Spleen (tissue), 11 donors: Measurements from ENCODE around the gene SLC43A1. TPM values are rescaled to one million over a fixed set of nuclear protein-coding genes. Genes with fewer than 3 reads are reported as not detected.
A peak's percentile ranks its signal among the peaks of the same experiment; 100 is the strongest.

Source experiments
- DNase-seq: peaks from one replicate; pipeline ENCODE4 v3.0.0-alpha.2; 2020
- H3K27ac ChIP-seq, 8 donors: fragments of 200-600 bp; sonication (generic) in 7 of 8; 1 replicate in 4 of 8; 2 replicates in 4 of 8; pipeline versions ENCODE4 v1.5.0 to v1.8.0; 2016 to 2021; ENCODE audit warnings: inconsistent platforms in 4 of 8, mild to moderate bottlenecking in 4 of 8, moderate library complexity in 1 of 8
- H3K27me3 ChIP-seq, 7 donors: fragments of 200-600 bp; sonication (generic) in 6 of 7; replicated peaks in 1 of 7; 1 replicate in 4 of 7; 2 replicates in 3 of 7; pipeline versions ENCODE4 v1.5.0 to v1.8.0; 2016 to 2021; ENCODE audit warnings: inconsistent platforms in 3 of 7, mild to moderate bottlenecking in 1 of 7
- H3K36me3 ChIP-seq, 6 donors: fragments of 200-600 bp; sonication (generic) in 5 of 6; 1 replicate in 4 of 6; 2 replicates in 2 of 6; pipeline versions ENCODE4 v1.5.0 to v1.8.0; 2016 to 2021; ENCODE audit warnings: inconsistent platforms in 2 of 6
- H3K4me1 ChIP-seq, 6 donors: fragments of 200-600 bp; sonication (generic) in 5 of 6; 1 replicate in 3 of 6; 2 replicates in 3 of 6; pipeline versions ENCODE4 v1.5.0 to v1.8.0; 2016 to 2021; ENCODE audit warnings: inconsistent platforms in 3 of 6
- H3K4me3 ChIP-seq, 8 donors: fragments of 200-600 bp; sonication (generic) in 7 of 8; 1 replicate in 4 of 8; 2 replicates in 4 of 8; pipeline versions ENCODE4 v1.5.0 to v1.8.0; 2016 to 2021; ENCODE audit warnings: inconsistent platforms in 4 of 8, mild to moderate bottlenecking in 4 of 8, moderate library complexity in 2 of 8
- H3K9me3 ChIP-seq, 8 donors: fragments of 200-600 bp; sonication (generic) in 7 of 8; 1 replicate in 4 of 8; 2 replicates in 4 of 8; pipeline versions ENCODE4 v1.5.0 to v1.8.0; 2016 to 2021; ENCODE audit warnings: inconsistent platforms in 4 of 8
- CTCF ChIP-seq, 11 experiments: fragments of 200-600 bp in 7 of 11; fragments of 450-650 bp in 4 of 11; sonication (generic) in 4 of 11; IDR thresholded peaks in 8 of 11; conservative IDR thresholded peaks in 3 of 11; 1 replicate in 7 of 11; 2 replicates in 4 of 11; pipeline versions ENCODE4 v1.4.0 to v1.8.0; 2016 to 2021; ENCODE audit warnings: antibody characterized with exemption in 11 of 11, inconsistent platforms in 4 of 11, mild to moderate bottlenecking in 1 of 11
- POLR2A ChIP-seq, 3 donors: fragments of 450-650 bp; IDR thresholded peaks; one replicate each; pipeline ENCODE4 v1.5.1; 2017; ENCODE audit warnings: antibody characterized with exemption in 3 of 3, mild to moderate bottlenecking in 1 of 3
- POLR2AphosphoS5 ChIP-seq, 3 donors: sonication (generic); formaldehyde crosslinking; IDR thresholded peaks; one replicate each; pipeline ENCODE4 v1.5.1; 2017; ENCODE audit warnings: antibody characterized with exemption in 3 of 3
- WGBS, 5 donors: extraction: QIAGEN DNeasy Blood & Tissue Kit in 3 of 5; methylation state at CpG; one replicate each; pipeline versions ENCODE4 v1.1.5 to v1.1.7; 2013 to 2018; 5-methylcytosine and 5-hydroxymethylcytosine counted together
- intact Hi-C: fragments of 100-400 bp; cut with DNase I; formaldehyde crosslinking; loops from one replicate; pipeline ENCODE4 v1.15.0; 2023; ENCODE audit warnings: low total_unique reads
- polyA plus RNA-seq, 3 donors: library from polyadenylated mRNA; stranded (reverse); fragments of 200-250 nt; gene quantifications; one replicate each; pipeline ENCODE4 v1.2.1, GENCODE V29; 2013
- total RNA-seq, 7 donors: library from RNA; depleted of rRNA in 3 of 7; stranded (reverse); fragments of >200 nt in 3 of 7; fragmentation: NEBNext Ultra II Directional in 4 of 7; extraction: Animal tissue kit (Norgen Biotek cat#: 25700) in 4 of 7; gene quantifications; one replicate each; pipeline versions ENCODE4 v1.1.0 to v1.2.1, GENCODE V29; 2016 to 2021
- donor health status: healthy with polysubstance abuse.
- donor health status: DM: no; HTN: no; CAD: no; lungs with moderate emphysema.
- donor health status: DM: no; HTN: no; CAD: no.
- donor health status: Bipolar disorder and iron deficiency.
- donor health status: healthy.
- donor health status: DM: no; HTN: no; CAD: no.
- donor health status: DM: yes; HTN: yes; CAD: no.

The SLC43A1 gene
- total and polyA plus RNA-seq, 10 donors: 6.2 to 16.1 (median 10.8) TPM

- Histone ChIP-seq H3K4me1 (peaks cover 3 to 26% (median 17%) of the 10 kb centered on the region in 6 donors), H3K36me3 (peaks cover 0 to 50% (median 0%) of the 10 kb centered on the region in 6 donors), H3K4me3 (peak overlapping the region in 5 of 8 donors; percentile 6 to 56 (median 15)), H3K27ac (peak overlapping the region in 6 of 8 donors; percentile 48 to 80 (median 75)), H3K9me3 (no peaks in the 10 kb centered on the region), H3K27me3 (no peaks in the 10 kb centered on the region)
- no peak for DNase-seq
- intact Hi-C loops: no loop called here
- WGBS, 5 donors: 50 to 72% (median 61%) methylated on average over 12 of the region's 12 CpGs
- TF ChIP-seq CTCF (IDR thresholded peaks at IDR 0.05 in 8 of 11, conservative IDR thresholded peaks at IDR 0.05 in 3 of 11) (peak in 1 of 11 experiments; percentile 0), POLR2A (IDR thresholded peaks at IDR 0.05) (no peak)
Measured at GRCh38 chr11:57499983-57500461, 15.5 kb downstream of the SLC43A1 start.

GRCh38 chr11:57499413-57499982 lies 16.0 kb downstream of the SLC43A1 start:
- peak; percentile 95 for DNase-seq
- intact Hi-C loops: no loop called here
- Histone ChIP-seq H3K27me3 (no peaks in the 10 kb centered on the region), H3K4me1 (peaks cover 3 to 26% (median 17%) of the 10 kb centered on the region in 6 donors), H3K9me3 (no peaks in the 10 kb centered on the region), H3K36me3 (peaks cover 0 to 45% (median 0%) of the 10 kb centered on the region in 6 donors), H3K27ac (peak overlapping the region in 6 of 8 donors; percentile 48 to 80 (median 75)), H3K4me3 (peak overlapping the region in 5 of 8 donors; percentile 6 to 56 (median 15))
- 21 to 33% (median 29%) methylated on average over 33 to 35 of the region's 35 CpGs for WGBS, 5 donors
- TF ChIP-seq POLR2AphosphoS5 (IDR thresholded peaks at IDR 0.05) (peak; percentile 55 to 87 (median 83)), CTCF (IDR thresholded peaks at IDR 0.05 in 8 of 11, conservative IDR thresholded peaks at IDR 0.05 in 3 of 11) (peak in 3 of 11 experiments; percentile 9 to 44 (median 43)), POLR2A (IDR thresholded peaks at IDR 0.05) (no peak)

GRCh38 chr11:57498540-57498939 lies 17.0 kb downstream of the SLC43A1 start:
- intact Hi-C loops: no loop called here
- WGBS, 5 donors: 75 to 88% (median 81%) methylated on average over 6 of the region's 6 CpGs
- Histone ChIP-seq H3K36me3 (peaks cover 0 to 45% (median 0%) of the 10 kb centered on the region in 6 donors), H3K4me3 (no peak overlapping the region), H3K27ac (peak overlapping the region in 5 of 8 donors; percentile 55 to 80 (median 76)), H3K27me3 (no peaks in the 10 kb centered on the region), H3K4me1 (peaks cover 3 to 29% (median 20%) of the 10 kb centered on the region in 6 donors), H3K9me3 (no peaks in the 10 kb centered on the region)
- TF ChIP-seq POLR2AphosphoS5 (IDR thresholded peaks at IDR 0.05) (peak in 1 of 3 donors; percentile 64), POLR2A (IDR thresholded peaks at IDR 0.05) (no peak)
- DNase-seq: no peak

- H3K9me3 ChIP-seq: no peaks in the 10 kb centered on the region
Measured at GRCh38 chr11:57497303-57498247, 17.9 kb downstream of the SLC43A1 start.

More at GRCh38 chr11:57497303-57498247, 17.9 kb downstream of the SLC43A1 start:
- no peak for DNase-seq
- TF ChIP-seq POLR2A (IDR thresholded peaks at IDR 0.05): no peak
- TF ChIP-seq CTCF (IDR thresholded peaks at IDR 0.05 in 8 of 11, conservative IDR thresholded peaks at IDR 0.05 in 3 of 11): no peak
- TF ChIP-seq POLR2AphosphoS5 (IDR thresholded peaks at IDR 0.05): no peak
- Histone ChIP-seq H3K4me1 (peaks cover 3 to 34% (median 23%) of the 10 kb centered on the region in 6 donors), H3K27ac (peak overlapping the region in 2 of 8 donors; percentile 74 to 80), H3K27me3 (no peaks in the 10 kb centered on the region), H3K36me3 (peaks cover 0 to 46% (median 0%) of the 10 kb centered on the region in 6 donors), H3K4me3 (no peak overlapping the region)
- intact Hi-C loops: no loop called here
- 92 to 95% (median 95%) methylated on average over 15 of the region's 15 CpGs for WGBS, 5 donors
